GM15510 (cell line): ENCODE measurements around the gene DIPK1C.

ENCODE experiments used
- POLR2A ChIP-seq: IDR thresholded peaks from 3 replicates; pipeline ENCODE4 v1.6.1; 2011; ENCODE audit warnings: borderline replicate concordance; ENCODE audit not compliant: insufficient read length; ENCODE audit errors: extremely low read depth

The DIPK1C gene

DNA sequence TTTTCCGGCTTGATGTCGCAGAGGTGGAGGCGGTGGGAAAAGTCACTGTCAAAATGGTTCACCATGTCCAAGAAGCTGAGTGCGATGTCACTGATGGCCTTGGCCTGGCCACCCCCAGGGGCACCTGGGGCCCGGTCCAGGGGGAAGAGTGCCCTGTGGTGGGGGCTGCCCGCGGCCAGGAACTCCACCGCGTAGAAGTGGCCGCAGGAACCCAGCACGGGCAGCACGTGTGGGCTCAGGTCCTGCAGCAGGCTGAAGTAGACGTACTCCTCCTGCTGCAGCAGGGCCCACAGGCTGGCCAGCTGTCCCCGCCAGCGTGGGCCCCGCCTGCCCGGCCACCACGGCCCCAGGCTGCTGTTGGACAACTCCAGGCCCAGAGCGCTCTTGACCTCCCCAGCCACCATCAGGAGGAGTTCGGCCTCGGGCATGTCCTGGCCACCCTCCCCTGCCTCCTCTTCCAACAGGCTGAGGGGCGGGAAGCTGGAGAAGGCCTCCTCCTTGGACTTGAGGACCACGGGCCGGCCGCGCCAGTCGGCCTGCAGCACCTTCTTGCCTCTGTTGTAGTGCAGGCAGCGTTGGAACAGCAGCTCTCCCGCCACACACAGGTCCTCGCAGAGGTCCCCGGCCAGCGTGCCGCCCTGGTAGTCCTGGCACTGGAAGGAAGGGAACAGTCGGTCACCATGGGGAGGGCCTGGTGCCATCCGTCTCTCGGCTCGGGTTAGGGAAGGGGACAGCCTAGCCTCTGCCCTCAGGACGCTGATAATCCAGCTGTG, 10.3 kb downstream of the DIPK1C start:
- TF ChIP-seq POLR2A, result no peak

DNA sequence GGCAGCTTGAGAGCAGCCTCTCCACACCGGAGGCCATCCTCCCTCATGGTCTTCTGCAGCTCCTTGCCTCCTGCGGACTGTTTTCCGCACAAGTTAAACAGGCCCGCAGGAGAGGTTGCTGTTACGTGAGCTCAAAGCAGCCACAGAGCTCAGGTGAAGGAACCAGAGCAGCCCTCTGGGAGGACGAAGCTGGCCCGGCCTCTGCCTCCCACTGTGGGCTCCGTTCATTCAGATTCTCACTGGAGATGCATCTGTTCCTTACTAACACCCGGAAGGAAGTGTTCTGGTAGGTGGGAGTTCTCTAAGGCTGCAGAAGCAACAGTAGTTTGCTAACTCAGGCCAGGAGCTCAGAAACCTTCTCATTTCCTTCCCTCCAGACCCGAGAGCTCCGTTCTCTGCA, 10.9 kb downstream of the DIPK1C start:
- no peak for TF ChIP-seq POLR2A

GRCh38 chr18:74445585-74445984, 11.5 kb downstream of the DIPK1C start:
- TF ChIP-seq POLR2A, result no peak

DNA sequence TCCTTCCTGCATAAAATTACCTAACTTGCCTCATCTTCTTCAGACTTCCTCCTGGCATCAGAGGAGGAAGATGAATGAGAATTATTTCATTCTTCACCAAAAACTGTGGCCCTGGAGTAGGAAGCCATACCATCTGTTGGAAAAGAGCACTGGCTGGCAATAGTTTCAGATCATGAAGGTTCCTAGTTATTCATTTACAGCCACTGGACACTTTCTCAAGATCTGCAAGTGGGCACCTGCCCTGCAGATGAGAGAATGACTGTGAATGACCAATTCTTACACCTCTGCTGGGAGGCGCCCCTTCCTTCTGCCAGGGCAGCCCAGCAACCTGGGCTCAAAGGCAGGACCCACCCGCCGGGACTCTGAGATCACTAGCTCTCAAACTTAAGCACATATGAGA, 13.0 kb downstream of the DIPK1C start:
- no peak for TF ChIP-seq POLR2A

GRCh38 chr18:74440808-74441427, 16.2 kb downstream of the DIPK1C start:
- TF ChIP-seq POLR2A, result no peak

- TF ChIP-seq POLR2A, result no peak
Measured at GRCh38 chr18:74438091-74438490, 19.0 kb downstream of the DIPK1C start.

DNA sequence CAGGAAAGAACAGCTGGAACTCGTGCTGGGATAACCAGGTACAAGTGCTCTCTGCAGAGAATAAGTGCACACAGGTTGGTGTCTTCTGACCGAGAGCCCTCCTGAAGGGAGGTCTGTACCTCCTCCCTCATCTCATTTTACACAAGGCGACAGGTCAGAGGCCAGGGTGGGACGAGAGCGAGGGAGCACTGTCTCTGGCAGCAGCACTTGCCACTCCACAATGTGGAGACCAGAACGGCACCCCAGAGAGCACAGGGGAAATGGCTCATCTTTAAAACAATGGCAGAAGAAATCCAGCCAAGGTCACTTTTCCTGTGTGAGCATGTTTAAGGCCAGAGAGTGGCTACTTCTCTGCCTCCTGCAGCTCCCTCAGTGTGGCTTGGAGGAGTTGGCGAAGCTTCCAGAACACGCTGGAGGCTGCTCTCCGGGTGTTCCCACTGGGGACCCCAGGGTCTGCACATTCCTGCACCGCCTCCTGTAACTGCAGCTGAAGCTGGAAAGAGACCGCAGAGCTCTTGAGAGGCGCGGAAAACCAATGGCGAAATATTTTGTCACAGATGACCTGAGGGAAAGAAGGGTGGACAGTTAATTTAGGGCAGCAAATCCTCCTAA, 20.8 kb downstream of the DIPK1C start:
- no peak for TF ChIP-seq POLR2A

DNA sequence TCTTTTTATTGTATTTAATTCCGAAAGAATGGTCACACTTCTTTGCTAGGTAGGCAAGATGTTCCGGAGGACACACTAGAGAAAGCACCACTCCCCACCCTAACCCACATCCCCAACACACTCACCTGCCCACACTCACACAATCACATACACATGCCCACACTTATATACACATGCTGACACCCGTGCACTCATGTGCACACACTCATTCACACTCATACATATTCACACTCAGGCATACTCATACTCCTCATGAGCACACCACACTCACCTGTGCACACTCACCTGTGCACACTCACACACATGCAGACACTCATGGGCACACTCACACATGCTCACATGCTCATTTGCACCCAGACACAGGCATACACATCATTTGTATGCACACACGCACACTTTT, 21.4 kb downstream of the DIPK1C start:
- TF ChIP-seq POLR2A, result no peak

DNA sequence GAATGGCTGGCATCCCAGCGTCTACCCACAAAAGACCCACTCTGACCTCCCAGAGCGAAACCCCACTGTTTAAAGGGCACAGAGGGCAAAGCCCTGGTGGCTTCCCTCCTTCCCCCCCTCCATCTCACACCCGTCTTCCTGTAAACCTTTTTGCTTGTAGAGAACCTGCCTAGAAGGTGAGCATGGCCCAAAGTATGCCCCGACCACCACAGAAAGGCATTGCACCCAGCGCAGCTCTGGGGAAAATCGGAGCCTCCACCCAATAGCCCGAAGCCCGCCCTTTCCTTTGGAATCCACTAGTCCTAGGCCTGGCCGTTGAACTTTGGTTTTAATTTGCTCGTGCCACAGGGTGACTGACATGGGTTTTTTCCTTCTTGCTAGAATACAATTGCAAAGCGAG, 22.6 kb downstream of the DIPK1C start:
- no peak for TF ChIP-seq POLR2A

DNA sequence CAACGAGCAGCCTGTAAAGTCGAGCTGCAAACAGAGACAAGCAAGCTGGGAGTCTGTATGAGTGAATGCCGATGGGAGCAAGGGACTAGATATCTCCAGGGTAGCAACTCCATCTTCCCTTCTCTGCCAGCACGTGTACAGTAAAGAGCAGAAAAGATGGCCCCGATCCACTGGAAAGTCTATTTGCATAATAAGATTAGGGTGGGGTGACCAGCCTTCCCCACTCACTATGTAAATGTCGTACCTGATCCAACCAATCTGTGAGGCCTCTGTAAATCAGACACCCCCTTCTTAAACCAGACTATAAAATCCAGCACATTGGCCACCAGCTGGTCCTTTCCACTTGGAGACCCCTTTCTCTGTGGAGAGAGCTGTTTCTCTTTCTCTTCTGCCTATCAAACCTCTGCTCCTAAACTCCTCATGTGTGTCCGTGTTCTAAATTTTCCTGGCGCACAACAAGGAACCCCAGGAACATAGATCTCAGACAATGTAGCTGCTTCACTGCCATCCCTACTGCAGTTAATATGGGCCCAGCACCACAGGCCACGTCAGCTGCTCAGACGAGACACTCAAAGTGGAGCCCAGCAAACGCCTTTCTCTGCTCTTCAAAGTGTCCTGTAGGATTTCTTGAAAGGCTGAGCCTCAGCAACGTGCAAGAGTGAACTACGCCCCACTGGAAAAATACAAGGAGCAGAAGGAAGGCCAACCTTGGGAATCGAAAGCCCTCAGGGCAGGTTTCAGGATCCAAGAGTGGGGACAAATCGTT, 26.1 kb downstream of the DIPK1C start:
- no peak for TF ChIP-seq POLR2A

- no peak for TF ChIP-seq POLR2A
Measured at GRCh38 chr18:74430231-74430630, 26.9 kb downstream of the DIPK1C start.

- TF ChIP-seq POLR2A, result no peak
Measured at GRCh38 chr18:74429096-74429495, 28.0 kb downstream of the DIPK1C start.

- no peak for TF ChIP-seq POLR2A
Measured at GRCh38 chr18:74427442-74428112, 29.5 kb downstream of the DIPK1C start.

- no peak for TF ChIP-seq POLR2A
Measured at GRCh38 chr18:74425876-74426275, 31.2 kb downstream of the DIPK1C start.

DNA sequence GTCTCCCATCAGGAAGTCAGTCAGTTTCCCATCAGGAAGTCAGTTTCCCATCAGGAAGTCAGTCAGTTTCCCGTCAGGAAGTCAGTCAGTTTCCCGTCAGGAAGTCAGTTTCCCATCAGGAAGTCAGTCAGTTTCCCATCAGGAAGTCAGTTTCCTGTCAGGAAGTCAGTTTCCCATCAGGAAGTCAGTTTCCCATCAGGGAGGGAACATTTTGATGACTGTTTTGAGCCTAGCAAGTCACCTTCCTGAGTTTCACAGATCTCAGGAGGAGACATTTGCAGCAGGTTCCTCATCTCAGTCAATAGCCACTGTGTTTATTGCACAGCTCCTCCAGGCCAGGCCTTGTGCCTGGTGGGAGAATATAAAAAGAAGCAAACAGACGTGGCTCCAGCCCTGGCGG, 31.9 kb downstream of the DIPK1C start:
- TF ChIP-seq POLR2A, result no peak
